OCI-LY3 (cell line): ENCODE results near the gene TCEANC.

Experiments used
- EZH2phosphoT487 ChIP-seq: fragments of 200-600 bp; shearing (Covaris generic); IDR thresholded peaks from 2 replicates; pipeline ENCODE4 v1.6.1; 2018; ENCODE audit warnings: antibody characterized with exemption, mixed run types, low read depth
- TF ChIP-seq, protein P1 (sequence below): fragments of 200-600, 300-600 bp; sonication (generic); IDR thresholded peaks from 2 replicates; pipeline ENCODE4 v1.5.1; 2014; ENCODE audit warnings: antibody characterized with exemption, low read length, low read depth

DNA sequence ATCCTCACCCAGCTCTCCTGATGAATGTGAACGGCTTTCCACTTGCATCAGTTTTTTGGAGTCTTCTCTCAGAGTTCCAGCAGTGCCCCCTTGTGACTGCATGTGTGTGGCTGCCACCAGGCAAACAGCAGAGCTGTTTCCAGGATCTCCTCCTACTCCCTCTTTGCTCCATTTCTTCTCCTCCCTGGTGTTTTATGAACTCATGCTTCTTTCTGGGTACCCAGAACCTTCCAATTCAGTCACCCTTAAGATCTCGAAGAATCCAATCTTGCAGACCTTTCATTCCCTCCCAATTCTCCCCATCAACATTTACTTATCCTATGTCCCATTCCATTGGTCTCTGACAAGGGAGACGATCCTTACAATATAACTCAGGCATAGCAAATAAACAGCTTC is 6.8 kb upstream of the TCEANC start:
- TF ChIP-seq, protein P1, sequence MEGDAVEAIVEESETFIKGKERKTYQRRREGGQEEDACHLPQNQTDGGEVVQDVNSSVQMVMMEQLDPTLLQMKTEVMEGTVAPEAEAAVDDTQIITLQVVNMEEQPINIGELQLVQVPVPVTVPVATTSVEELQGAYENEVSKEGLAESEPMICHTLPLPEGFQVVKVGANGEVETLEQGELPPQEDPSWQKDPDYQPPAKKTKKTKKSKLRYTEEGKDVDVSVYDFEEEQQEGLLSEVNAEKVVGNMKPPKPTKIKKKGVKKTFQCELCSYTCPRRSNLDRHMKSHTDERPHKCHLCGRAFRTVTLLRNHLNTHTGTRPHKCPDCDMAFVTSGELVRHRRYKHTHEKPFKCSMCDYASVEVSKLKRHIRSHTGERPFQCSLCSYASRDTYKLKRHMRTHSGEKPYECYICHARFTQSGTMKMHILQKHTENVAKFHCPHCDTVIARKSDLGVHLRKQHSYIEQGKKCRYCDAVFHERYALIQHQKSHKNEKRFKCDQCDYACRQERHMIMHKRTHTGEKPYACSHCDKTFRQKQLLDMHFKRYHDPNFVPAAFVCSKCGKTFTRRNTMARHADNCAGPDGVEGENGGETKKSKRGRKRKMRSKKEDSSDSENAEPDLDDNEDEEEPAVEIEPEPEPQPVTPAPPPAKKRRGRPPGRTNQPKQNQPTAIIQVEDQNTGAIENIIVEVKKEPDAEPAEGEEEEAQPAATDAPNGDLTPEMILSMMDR: peak; percentile 83
- no peak for TF ChIP-seq EZH2phosphoT487
